Measurements from ENCODE around the gene ZNF225. TPM values are rescaled to one million over a fixed set of nuclear protein-coding genes. Genes with fewer than 3 reads are reported as not detected.
A peak's percentile ranks its signal among the peaks of the same experiment; 100 is the strongest.

ZNF225 gene
- total and polyA plus RNA-seq, 9 of the 15 experiments (the other 6 are each of a cell fraction or from before 2014, with no cell fraction given), result 1.4 to 4.2 (median 2.2) TPM

DNA sequence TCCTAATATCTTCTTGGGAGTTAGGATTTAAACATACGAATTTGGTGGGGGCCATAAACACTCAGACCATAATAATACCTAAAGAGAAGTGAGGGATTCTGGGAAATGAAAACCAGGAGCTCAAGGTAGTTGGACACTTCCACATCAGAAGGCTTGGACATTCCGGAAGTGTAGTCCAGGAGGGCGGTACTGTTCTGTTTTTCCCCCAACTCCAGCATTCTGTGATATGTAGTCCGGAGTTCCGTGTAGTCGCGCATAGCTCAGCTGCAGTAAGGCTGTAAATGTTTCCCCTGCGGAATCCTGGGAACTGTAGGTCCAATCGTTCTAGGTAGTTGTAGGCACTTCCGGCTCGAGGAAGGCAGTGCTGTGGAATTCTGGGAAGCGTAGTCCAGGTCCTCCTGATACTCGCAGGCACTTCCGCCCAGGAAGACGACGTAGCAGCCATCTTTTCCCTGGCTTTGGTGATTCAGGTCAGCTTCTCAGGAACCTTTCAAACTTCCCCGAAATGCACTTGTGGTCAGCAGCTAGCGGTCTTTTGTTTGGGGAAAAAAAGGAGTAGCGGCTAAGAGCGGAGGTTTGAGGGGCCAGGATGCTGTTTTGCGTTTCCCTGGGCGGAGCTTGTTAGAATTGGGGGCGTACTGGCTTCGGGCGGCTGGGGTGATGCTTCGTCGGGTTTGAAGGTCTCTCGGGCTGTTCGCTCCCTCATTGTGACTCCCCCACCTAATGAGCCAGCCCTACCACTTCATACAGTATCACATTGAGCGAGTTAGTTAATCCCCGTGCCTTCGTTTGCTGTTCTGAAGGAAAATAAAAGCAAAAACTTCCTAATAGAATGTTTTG lies 51.7 kb downstream of the ZNF225 start, which contains the start of gene ZNF226 (continued):
- TF ChIP-seq TAF15 (IDR thresholded peaks at IDR 0.05; ENCODE audit: low read depth, low read length) (no peak), PHF8 (IDR thresholded peaks at IDR 0.05; ENCODE audit: borderline replicate concordance, low read length) (peak; percentile 91), SNRNP70 (optimal IDR thresholded peaks at IDR 0.05; ENCODE audit: low read depth, low read length) (no peak), RAD51 (IDR thresholded peaks at IDR 0.05; ENCODE audit: borderline replicate concordance, low read depth) (no peak), OTX1 (CRISPR knock-in tag; IDR thresholded peaks at IDR 0.05) (0 out of 2 replicates have a peak, but pooled peaks have one; percentile 9), MCM2 (IDR thresholded peaks at IDR 0.05; ENCODE audit: low read depth) (no peak), TBL1XR1 (IDR thresholded peaks at IDR 0.05; ENCODE audit: low read length in 2 of 2) (peak; percentile 63 to 87; a peak in 3 of 4 replicates), SPI1 (IDR thresholded peaks at IDR 0.05; ENCODE audit: borderline replicate concordance, low read depth, low read length) (peak; percentile 91), BACH1 (tag; IDR thresholded peaks at IDR 0.05) (peak; percentile 58; the same call in 1 of the 2 replicates), TAF7 (tag; IDR thresholded peaks at IDR 0.05) (peak; percentile 50; the same call in 1 of the 2 replicates)
- TF ChIP-seq, protein P1, sequence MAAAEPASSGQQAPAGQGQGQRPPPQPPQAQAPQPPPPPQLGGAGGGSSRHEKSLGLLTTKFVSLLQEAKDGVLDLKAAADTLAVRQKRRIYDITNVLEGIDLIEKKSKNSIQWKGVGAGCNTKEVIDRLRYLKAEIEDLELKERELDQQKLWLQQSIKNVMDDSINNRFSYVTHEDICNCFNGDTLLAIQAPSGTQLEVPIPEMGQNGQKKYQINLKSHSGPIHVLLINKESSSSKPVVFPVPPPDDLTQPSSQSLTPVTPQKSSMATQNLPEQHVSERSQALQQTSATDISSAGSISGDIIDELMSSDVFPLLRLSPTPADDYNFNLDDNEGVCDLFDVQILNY (CRISPR knock-in tag; IDR thresholded peaks at IDR 0.05), result no peak
- TF ChIP-seq, protein P2, sequence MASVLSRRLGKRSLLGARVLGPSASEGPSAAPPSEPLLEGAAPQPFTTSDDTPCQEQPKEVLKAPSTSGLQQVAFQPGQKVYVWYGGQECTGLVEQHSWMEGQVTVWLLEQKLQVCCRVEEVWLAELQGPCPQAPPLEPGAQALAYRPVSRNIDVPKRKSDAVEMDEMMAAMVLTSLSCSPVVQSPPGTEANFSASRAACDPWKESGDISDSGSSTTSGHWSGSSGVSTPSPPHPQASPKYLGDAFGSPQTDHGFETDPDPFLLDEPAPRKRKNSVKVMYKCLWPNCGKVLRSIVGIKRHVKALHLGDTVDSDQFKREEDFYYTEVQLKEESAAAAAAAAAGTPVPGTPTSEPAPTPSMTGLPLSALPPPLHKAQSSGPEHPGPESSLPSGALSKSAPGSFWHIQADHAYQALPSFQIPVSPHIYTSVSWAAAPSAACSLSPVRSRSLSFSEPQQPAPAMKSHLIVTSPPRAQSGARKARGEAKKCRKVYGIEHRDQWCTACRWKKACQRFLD (CRISPR knock-in tag; IDR thresholded peaks at IDR 0.05), result peak; percentile 95
- TF ChIP-seq, protein P3, sequence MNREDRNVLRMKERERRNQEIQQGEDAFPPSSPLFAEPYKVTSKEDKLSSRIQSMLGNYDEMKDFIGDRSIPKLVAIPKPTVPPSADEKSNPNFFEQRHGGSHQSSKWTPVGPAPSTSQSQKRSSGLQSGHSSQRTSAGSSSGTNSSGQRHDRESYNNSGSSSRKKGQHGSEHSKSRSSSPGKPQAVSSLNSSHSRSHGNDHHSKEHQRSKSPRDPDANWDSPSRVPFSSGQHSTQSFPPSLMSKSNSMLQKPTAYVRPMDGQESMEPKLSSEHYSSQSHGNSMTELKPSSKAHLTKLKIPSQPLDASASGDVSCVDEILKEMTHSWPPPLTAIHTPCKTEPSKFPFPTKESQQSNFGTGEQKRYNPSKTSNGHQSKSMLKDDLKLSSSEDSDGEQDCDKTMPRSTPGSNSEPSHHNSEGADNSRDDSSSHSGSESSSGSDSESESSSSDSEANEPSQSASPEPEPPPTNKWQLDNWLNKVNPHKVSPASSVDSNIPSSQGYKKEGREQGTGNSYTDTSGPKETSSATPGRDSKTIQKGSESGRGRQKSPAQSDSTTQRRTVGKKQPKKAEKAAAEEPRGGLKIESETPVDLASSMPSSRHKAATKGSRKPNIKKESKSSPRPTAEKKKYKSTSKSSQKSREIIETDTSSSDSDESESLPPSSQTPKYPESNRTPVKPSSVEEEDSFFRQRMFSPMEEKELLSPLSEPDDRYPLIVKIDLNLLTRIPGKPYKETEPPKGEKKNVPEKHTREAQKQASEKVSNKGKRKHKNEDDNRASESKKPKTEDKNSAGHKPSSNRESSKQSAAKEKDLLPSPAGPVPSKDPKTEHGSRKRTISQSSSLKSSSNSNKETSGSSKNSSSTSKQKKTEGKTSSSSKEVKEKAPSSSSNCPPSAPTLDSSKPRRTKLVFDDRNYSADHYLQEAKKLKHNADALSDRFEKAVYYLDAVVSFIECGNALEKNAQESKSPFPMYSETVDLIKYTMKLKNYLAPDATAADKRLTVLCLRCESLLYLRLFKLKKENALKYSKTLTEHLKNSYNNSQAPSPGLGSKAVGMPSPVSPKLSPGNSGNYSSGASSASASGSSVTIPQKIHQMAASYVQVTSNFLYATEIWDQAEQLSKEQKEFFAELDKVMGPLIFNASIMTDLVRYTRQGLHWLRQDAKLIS (CRISPR knock-in tag; IDR thresholded peaks at IDR 0.05), result no peak
- TF ChIP-seq, protein P4, sequence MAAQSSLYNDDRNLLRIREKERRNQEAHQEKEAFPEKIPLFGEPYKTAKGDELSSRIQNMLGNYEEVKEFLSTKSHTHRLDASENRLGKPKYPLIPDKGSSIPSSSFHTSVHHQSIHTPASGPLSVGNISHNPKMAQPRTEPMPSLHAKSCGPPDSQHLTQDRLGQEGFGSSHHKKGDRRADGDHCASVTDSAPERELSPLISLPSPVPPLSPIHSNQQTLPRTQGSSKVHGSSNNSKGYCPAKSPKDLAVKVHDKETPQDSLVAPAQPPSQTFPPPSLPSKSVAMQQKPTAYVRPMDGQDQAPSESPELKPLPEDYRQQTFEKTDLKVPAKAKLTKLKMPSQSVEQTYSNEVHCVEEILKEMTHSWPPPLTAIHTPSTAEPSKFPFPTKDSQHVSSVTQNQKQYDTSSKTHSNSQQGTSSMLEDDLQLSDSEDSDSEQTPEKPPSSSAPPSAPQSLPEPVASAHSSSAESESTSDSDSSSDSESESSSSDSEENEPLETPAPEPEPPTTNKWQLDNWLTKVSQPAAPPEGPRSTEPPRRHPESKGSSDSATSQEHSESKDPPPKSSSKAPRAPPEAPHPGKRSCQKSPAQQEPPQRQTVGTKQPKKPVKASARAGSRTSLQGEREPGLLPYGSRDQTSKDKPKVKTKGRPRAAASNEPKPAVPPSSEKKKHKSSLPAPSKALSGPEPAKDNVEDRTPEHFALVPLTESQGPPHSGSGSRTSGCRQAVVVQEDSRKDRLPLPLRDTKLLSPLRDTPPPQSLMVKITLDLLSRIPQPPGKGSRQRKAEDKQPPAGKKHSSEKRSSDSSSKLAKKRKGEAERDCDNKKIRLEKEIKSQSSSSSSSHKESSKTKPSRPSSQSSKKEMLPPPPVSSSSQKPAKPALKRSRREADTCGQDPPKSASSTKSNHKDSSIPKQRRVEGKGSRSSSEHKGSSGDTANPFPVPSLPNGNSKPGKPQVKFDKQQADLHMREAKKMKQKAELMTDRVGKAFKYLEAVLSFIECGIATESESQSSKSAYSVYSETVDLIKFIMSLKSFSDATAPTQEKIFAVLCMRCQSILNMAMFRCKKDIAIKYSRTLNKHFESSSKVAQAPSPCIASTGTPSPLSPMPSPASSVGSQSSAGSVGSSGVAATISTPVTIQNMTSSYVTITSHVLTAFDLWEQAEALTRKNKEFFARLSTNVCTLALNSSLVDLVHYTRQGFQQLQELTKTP (IDR thresholded peaks at IDR 0.05; ENCODE audit: low read depth in 1 of 2, partially characterized antibody in 2 of 2), result peak in 1 of 2 experiments; percentile 96
- TF ChIP-seq, protein P5, sequence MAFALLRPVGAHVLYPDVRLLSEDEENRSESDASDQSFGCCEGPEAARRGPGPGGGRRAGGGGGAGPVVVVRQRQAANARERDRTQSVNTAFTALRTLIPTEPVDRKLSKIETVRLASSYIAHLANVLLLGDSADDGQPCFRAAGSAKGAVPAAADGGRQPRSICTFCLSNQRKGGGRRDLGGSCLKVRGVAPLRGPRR (CRISPR knock-in tag; IDR thresholded peaks at IDR 0.05), result no peak

Data from K562 (cell line).